Upper lobe of left lung (tissue), 6 donors: ENCODE results near the gene COL28A1. TPM values are rescaled to one million over a fixed set of nuclear protein-coding genes. Genes with fewer than 3 reads are reported as not detected.

ENCODE experiments used
- ATAC-seq, 2 donors: fragments of 200-7000 bp; cut with Tn5 transposase; one replicate each; pipeline ENCODE4 v1.9.1; 2022; ENCODE audit warnings: mild to moderate bottlenecking in 2 of 2, moderate library complexity in 2 of 2; ENCODE audit not compliant: low FRiP score in 2 of 2
- DNase-seq, 2 donors: peaks; one replicate each; pipeline ENCODE4 v3.0.0-alpha.2; 2019 to 2020
- H3K27ac ChIP-seq, 4 donors: fragments of 200-600 bp; sonication (generic); one replicate each; pipeline ENCODE4 v1.5.1; 2016 to 2019
- H3K27me3 ChIP-seq, 4 donors: fragments of 200-600 bp; sonication (generic); one replicate each; pipeline ENCODE4 v1.5.1; 2017 to 2019
- H3K36me3 ChIP-seq, 4 donors: fragments of 200-600 bp; sonication (generic); one replicate each; pipeline ENCODE4 v1.5.1; 2016 to 2019
- H3K4me1 ChIP-seq, 4 donors: fragments of 200-600 bp; sonication (generic); one replicate each; pipeline ENCODE4 v1.5.1; 2018 to 2019
- H3K4me3 ChIP-seq, 4 donors: fragments of 200-600 bp; sonication (generic); one replicate each; pipeline ENCODE4 v1.5.1; 2017 to 2019; ENCODE audit warnings: mild to moderate bottlenecking in 2 of 4, moderate library complexity in 1 of 4
- H3K9me3 ChIP-seq, 4 donors: fragments of 200-600 bp; sonication (generic); one replicate each; pipeline ENCODE4 v1.5.1; 2018 to 2019
- CTCF ChIP-seq, 6 experiments: fragments of 450-650 bp in 4 of 6; fragments of 200-600 bp in 2 of 6; sonication (generic) in 2 of 6; IDR thresholded peaks; one replicate each; pipeline ENCODE4 v1.5.1; 2016 to 2019; ENCODE audit warnings: antibody characterized with exemption in 6 of 6
- EP300 ChIP-seq, 4 donors: sonication (generic); formaldehyde crosslinking; IDR thresholded peaks; one replicate each; pipeline ENCODE4 v1.5.1; 2017; ENCODE audit warnings: antibody characterized with exemption in 4 of 4, control low read depth in 2 of 4
- POLR2A ChIP-seq, 4 donors: fragments of 450-650 bp; IDR thresholded peaks; one replicate each; pipeline ENCODE4 v1.5.1; 2016 to 2017; ENCODE audit warnings: antibody characterized with exemption in 4 of 4, mild to moderate bottlenecking in 2 of 4
- POLR2AphosphoS5 ChIP-seq, 2 donors: sonication (generic); formaldehyde crosslinking; IDR thresholded peaks; one replicate each; pipeline ENCODE4 v1.5.1; 2017; ENCODE audit warnings: antibody characterized with exemption in 2 of 2
- WGBS, 2 donors: methylation state at CpG; one replicate each; pipeline ENCODE4 v1.1.5; 2017 to 2018; 5-methylcytosine and 5-hydroxymethylcytosine counted together
- total RNA-seq, 6 donors: library from RNA; depleted of rRNA in 4 of 6; stranded (reverse); fragments of >200 nt in 4 of 6; gene quantifications; one replicate each; pipeline versions ENCODE4 v1.1.0 to v1.2.1, GENCODE V29; 2016 to 2021
- donor health status: DM: no; HTN: no; CAD: no; lungs with moderate emphysema.
- donor health status: DM: no; HTN: yes; CAD: no; lungs with severe emphysema.

COL28A1 gene
- total RNA-seq, 6 donors from 2014 or later, result 1.5 to 14.7 (median 4.3) TPM

GRCh38 chr7:7427363-7427762 lies 108.3 kb downstream of the COL28A1 start:
- Histone ChIP-seq H3K4me1 (peaks cover 0 to 5% (median 0%) of the 10 kb centered on the region in 4 donors), H3K27ac (no peak overlapping the region), H3K4me3 (no peak overlapping the region), H3K9me3 (no peaks in the 10 kb centered on the region), H3K36me3 (no peaks in the 10 kb centered on the region), H3K27me3 (no peaks in the 10 kb centered on the region)
- TF ChIP-seq POLR2A (IDR thresholded peaks at IDR 0.05) (no peak), EP300 (IDR thresholded peaks at IDR 0.05) (no peak), POLR2AphosphoS5 (IDR thresholded peaks at IDR 0.05) (no peak), CTCF (IDR thresholded peaks at IDR 0.05) (no peak)
- DNase-seq, result no peak
- 71 to 72% methylated on average over 1 of the region's 1 CpG for WGBS, 2 donors
- ATAC-seq, result no peak

GRCh38 chr7:7426676-7427075 lies 109.0 kb downstream of the COL28A1 start:
- TF ChIP-seq EP300 (IDR thresholded peaks at IDR 0.05) (no peak), POLR2AphosphoS5 (IDR thresholded peaks at IDR 0.05) (no peak), POLR2A (IDR thresholded peaks at IDR 0.05) (no peak), CTCF (IDR thresholded peaks at IDR 0.05) (no peak)

DNA sequence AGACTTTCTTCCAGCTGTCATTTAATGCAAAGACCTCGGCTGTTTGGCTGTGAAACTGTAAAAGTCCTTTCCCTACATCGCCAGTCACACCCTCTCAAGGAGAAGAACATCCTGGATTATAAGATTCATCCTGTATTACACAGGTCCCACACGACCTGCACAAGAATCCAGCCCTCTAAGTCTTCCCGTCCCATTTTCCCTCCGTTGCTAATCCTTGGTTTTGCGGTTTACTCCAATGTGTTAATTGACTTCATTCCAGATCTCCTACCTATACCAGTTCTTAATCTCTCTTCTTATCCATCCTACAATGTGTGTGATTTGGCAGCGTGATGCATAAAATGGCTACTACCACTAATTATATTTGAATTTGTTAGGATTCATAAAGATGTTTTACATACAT lies 110.4 kb downstream of the COL28A1 start:
- ATAC-seq (no peak), DNase-seq (no peak)
- peaks cover 0 to 5% (median 0%) of the 10 kb centered on the region in 4 donors for H3K4me1 ChIP-seq
- no peaks in the 10 kb centered on the region for H3K36me3 ChIP-seq
- no peaks in the 10 kb centered on the region for H3K27me3 ChIP-seq
- H3K9me3 ChIP-seq, result no peaks in the 10 kb centered on the region
- H3K4me3 ChIP-seq, result no peak overlapping the region
- WGBS, 2 donors, result 92 to 94% methylated on average over 7 of the region's 7 CpGs
- no peak for TF ChIP-seq POLR2AphosphoS5 (IDR thresholded peaks at IDR 0.05)
- no peak for TF ChIP-seq EP300 (IDR thresholded peaks at IDR 0.05)
- no peak for TF ChIP-seq POLR2A (IDR thresholded peaks at IDR 0.05)
- TF ChIP-seq CTCF (IDR thresholded peaks at IDR 0.05), result no peak
- no peak overlapping the region for H3K27ac ChIP-seq

More at GRCh38 chr7:7426676-7427075, 109.0 kb downstream of the COL28A1 start:
- ATAC-seq, result no peak
- Histone ChIP-seq H3K27me3 (no peaks in the 10 kb centered on the region), H3K4me3 (no peak overlapping the region), H3K36me3 (no peaks in the 10 kb centered on the region), H3K27ac (no peak overlapping the region), H3K9me3 (no peaks in the 10 kb centered on the region), H3K4me1 (peaks cover 0 to 5% (median 0%) of the 10 kb centered on the region in 4 donors)
- no peak for DNase-seq
- WGBS, 2 donors, result 86 to 90% methylated on average over 2 of the region's 2 CpGs

DNA sequence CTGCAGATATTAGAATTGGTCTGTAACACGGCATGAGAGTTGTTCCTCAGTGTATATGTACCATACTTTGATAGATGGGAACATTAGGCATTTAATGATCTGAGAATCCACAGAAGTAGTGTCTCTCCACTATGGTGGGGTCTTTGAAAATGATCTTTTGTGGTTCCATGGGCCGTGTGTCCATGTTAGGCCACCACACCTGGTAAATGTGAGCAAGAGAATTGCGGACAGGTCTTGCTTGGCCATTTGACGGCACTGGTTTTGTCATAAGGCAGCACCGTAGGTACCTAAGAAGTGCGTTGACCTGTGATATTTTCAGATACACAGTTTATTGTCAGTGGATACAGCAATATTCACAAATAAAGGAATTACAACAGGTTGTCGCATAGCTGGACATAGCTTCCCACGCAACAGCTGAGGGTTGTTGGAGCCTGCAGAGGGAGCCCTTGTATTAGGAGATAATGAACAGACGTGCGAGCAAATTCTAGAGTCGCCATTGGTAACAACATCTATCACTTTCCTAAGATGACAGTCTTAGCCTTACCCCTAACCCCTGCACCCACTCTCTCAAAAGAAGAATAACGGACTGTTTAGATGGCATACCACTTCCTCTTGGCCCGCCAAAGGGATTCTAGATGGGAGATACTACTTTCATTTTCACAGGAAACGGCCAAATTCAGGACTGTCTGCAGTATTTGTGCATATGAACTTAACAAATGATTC lies 111.4 kb downstream of the COL28A1 start:
- peak in 1 of 2 donors; percentile 92 for ATAC-seq
- peak in 1 of 2 donors; percentile 53 for DNase-seq

More for the DNA sequence above, 111.4 kb downstream of the COL28A1 start:
- 36 to 37% methylated on average over 14 of the region's 14 CpGs for WGBS, 2 donors
- Histone ChIP-seq H3K4me1 (peaks cover 0 to 5% (median 0%) of the 10 kb centered on the region in 4 donors), H3K36me3 (no peaks in the 10 kb centered on the region), H3K27me3 (no peaks in the 10 kb centered on the region), H3K27ac (peak overlapping the region in 2 of 4 donors; percentile 4 to 41), H3K9me3 (no peaks in the 10 kb centered on the region), H3K4me3 (peak overlapping the region; percentile 13 to 55 (median 43))
- no peak for TF ChIP-seq EP300 (IDR thresholded peaks at IDR 0.05)
- TF ChIP-seq CTCF (IDR thresholded peaks at IDR 0.05), result peak; percentile 39 to 67 (median 56)
